ENCODE results near the gene CAMK2A. TPM values are rescaled to one million over a fixed set of nuclear protein-coding genes. Genes with fewer than 3 reads are reported as not detected.

The CAMK2A gene
- total RNA-seq, 1 donor from 2014 or later, result not detected

DNA sequence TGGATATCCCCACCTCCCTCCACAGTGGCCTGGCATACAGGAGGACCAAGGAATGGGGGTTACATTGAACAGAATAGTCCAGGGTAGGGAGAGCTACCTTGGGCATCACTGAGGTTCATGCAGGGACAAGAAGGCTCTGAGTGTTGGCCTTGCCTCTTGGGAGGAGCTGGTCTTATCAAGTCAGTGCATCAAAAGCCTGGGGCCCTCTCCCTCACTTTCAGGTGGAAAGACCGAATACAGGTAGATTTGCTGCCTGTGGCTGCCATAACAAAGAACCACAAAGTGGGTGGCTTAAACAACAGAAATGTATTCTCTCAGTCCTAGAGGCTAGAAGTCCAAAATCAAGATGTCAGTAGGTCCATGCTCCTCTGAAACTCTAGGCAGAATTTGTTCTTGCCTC, 31.6 kb upstream of the CAMK2A start:
- H3K9me3 Mint-ChIP-seq (ENCODE audit: low read depth), result no peaks in the 10 kb centered on the region
- no peak for DNase-seq (ENCODE audit: low spot score)
- no peak overlapping the region for H3K27ac Mint-ChIP-seq (ENCODE audit: unreplicated experiment)
- H3K36me3 Mint-ChIP-seq (ENCODE audit: low read depth), result no peaks in the 10 kb centered on the region
- no peaks in the 10 kb centered on the region for H3K27me3 Mint-ChIP-seq (ENCODE audit: low read depth)
- peaks cover 48% of the 10 kb centered on the region for H3K4me1 Mint-ChIP-seq (ENCODE audit: low read depth)
- no peak overlapping the region for H3K4me3 Mint-ChIP-seq (ENCODE audit: unreplicated experiment)
- TF ChIP-seq, protein P1, sequence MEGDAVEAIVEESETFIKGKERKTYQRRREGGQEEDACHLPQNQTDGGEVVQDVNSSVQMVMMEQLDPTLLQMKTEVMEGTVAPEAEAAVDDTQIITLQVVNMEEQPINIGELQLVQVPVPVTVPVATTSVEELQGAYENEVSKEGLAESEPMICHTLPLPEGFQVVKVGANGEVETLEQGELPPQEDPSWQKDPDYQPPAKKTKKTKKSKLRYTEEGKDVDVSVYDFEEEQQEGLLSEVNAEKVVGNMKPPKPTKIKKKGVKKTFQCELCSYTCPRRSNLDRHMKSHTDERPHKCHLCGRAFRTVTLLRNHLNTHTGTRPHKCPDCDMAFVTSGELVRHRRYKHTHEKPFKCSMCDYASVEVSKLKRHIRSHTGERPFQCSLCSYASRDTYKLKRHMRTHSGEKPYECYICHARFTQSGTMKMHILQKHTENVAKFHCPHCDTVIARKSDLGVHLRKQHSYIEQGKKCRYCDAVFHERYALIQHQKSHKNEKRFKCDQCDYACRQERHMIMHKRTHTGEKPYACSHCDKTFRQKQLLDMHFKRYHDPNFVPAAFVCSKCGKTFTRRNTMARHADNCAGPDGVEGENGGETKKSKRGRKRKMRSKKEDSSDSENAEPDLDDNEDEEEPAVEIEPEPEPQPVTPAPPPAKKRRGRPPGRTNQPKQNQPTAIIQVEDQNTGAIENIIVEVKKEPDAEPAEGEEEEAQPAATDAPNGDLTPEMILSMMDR (IDR thresholded peaks at IDR 0.05), result no peak

- no peaks in the 10 kb centered on the region for H3K9me3 Mint-ChIP-seq (ENCODE audit: low read depth)
- H3K4me1 Mint-ChIP-seq (ENCODE audit: low read depth), result peaks cover 48% of the 10 kb centered on the region
- peak overlapping the region; percentile 63 for H3K27ac Mint-ChIP-seq (ENCODE audit: unreplicated experiment)
- no peak overlapping the region for H3K4me3 Mint-ChIP-seq (ENCODE audit: unreplicated experiment)
- DNase-seq (ENCODE audit: low spot score), result no peak
- TF ChIP-seq, protein P1 (IDR thresholded peaks at IDR 0.05), result no peak
- H3K36me3 Mint-ChIP-seq (ENCODE audit: low read depth), result no peaks in the 10 kb centered on the region
- H3K27me3 Mint-ChIP-seq (ENCODE audit: low read depth), result no peaks in the 10 kb centered on the region
Observed at GRCh38 chr5:150320044-150320613, 30.6 kb upstream of the CAMK2A start.

DNA sequence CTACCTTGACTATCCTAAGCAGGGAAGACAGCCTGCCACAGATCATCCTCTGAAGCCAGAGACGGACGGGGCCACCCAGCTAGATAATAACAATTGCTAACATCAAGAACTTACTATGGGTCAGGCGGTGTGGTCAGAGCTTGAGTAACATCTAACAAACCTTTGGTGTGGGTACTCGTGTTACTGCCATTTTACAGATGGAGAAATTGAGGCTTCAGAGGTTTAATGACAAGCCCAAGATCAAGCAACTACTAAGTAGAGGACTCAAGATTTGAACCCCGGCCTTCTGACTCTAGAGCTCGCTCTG, 29.9 kb upstream of the CAMK2A start:
- no peak for DNase-seq (ENCODE audit: low spot score)
- no peak overlapping the region for H3K4me3 Mint-ChIP-seq (ENCODE audit: unreplicated experiment)
- H3K36me3 Mint-ChIP-seq (ENCODE audit: low read depth), result no peaks in the 10 kb centered on the region
- no peak overlapping the region for H3K27ac Mint-ChIP-seq (ENCODE audit: unreplicated experiment)
- H3K27me3 Mint-ChIP-seq (ENCODE audit: low read depth), result no peaks in the 10 kb centered on the region
- TF ChIP-seq, protein P1 (IDR thresholded peaks at IDR 0.05), result no peak
- H3K4me1 Mint-ChIP-seq (ENCODE audit: low read depth), result peaks cover 52% of the 10 kb centered on the region
- H3K9me3 Mint-ChIP-seq (ENCODE audit: low read depth), result no peaks in the 10 kb centered on the region

- Mint-ChIP-seq H3K4me1 (ENCODE audit: low read depth) (peaks cover 58% of the 10 kb centered on the region), H3K9me3 (ENCODE audit: low read depth) (no peaks in the 10 kb centered on the region), H3K36me3 (ENCODE audit: low read depth) (no peaks in the 10 kb centered on the region), H3K27me3 (ENCODE audit: low read depth) (no peaks in the 10 kb centered on the region), H3K4me3 (ENCODE audit: unreplicated experiment) (no peak overlapping the region), H3K27ac (ENCODE audit: unreplicated experiment) (peak overlapping the region; percentile 68)
- TF ChIP-seq, protein P1 (IDR thresholded peaks at IDR 0.05), result no peak
- DNase-seq (ENCODE audit: low spot score), result peak; percentile 60
Observed at GRCh38 chr5:150318613-150319483, 29.3 kb upstream of the CAMK2A start.

DNA sequence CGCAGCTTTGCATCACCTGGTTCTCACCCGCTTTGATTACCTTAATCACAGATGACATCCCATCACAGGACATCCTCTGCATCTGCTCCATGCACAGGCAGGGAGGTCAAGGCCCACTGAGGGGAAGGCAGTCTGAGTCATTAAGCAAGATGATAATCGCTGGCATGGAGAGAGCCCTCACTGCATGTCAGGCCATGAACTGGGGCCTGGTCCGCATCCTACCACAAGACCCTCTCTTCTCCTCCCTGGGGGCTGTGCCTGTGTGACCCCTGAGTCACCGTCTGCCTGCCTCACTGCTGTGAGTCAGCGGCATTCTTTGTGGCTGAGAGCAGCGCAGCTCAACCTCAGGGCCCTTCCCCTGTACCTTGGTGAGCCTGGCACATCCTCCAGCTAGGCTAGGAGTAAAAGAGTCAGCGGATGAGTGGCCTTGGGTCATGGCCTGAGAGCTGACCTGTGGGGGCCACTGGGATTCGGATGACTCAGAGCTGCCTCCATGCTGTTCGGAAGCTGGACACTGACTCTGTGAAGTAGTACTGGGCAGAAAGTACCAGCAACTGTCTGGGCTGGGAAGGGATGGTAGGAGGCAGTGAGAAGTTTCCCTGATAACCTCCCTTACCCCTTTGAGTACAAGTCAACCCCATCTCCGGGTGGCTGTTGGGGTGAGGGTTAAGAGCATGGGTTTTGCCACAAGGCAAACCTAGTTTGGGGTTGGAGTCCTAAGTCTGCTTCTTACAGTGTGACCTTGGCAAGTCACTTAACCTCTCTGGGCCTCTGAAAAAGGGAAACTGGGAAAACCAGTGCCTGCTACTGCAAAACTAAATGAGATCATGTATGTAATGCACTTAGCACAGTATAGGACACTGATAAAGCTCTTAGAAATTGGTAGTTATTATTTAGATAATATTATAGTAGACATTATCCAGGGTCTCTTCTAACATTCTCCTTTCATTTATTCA, 27.8 kb upstream of the CAMK2A start:
- Mint-ChIP-seq H3K27me3 (ENCODE audit: low read depth) (no peaks in the 10 kb centered on the region), H3K4me3 (ENCODE audit: unreplicated experiment) (no peak overlapping the region), H3K27ac (ENCODE audit: unreplicated experiment) (peak overlapping the region; percentile 91), H3K4me1 (ENCODE audit: low read depth) (peaks cover 60% of the 10 kb centered on the region), H3K9me3 (ENCODE audit: low read depth) (no peaks in the 10 kb centered on the region), H3K36me3 (ENCODE audit: low read depth) (no peaks in the 10 kb centered on the region)
- DNase-seq (ENCODE audit: low spot score), result peak; percentile 79
- TF ChIP-seq, protein P1 (IDR thresholded peaks at IDR 0.05), result no peak

All from chondrocyte (in vitro differentiated cells).